NCI-H524 treated with DMSO at 0.1 percent for 48 hours (cell line): ENCODE results near the gene AKR1C2.
"Not testable (repeated sequence)": the region's sequence is repeated elsewhere in the genome, so short reads cannot be mapped to it uniquely, and the experiment has no call there.

ENCODE experiments used
- DNase-seq: peaks from one replicate; lab custom pipeline; 2025; lab: John Stamatoyannopoulos, UW

The AKR1C2 gene

GRCh38 chr10:4988000-4988641 is 15.5 kb downstream of the AKR1C2 start:
- not testable (repeated sequence) for DNase-seq

DNA sequence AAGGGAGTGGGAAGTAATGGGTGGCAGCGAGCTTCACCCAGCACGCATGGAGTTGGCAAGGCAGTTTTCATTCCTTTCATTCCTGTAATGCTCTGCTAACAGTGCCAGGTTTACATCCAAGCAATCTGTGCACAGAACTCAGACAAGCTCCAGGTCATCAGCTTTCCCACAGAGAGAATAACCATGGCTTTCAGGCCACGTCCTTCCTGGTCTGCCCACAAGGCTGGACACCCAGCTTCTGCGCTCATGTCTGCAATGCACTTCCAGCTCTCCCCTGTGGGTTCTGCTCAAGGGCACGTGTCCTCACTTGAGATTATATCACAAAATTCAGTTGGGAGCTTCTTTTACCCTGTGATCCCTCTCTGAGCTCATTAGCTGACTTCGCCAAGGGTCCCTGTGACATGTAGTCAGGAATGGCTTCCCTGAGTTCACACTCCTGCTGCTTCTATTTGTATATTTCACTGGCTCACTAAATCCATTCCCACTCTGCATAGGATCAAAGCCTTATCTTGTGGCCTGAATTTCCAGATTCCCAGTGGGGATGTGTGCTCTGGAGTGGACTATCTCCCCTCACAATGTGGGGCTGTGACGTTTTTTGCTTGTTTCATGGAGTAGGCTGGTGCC is 18.6 kb downstream of the AKR1C2 start:
- peak; percentile 1 for DNase-seq

- no peak for DNase-seq
These were observed 19.4 kb downstream of the AKR1C2 start for GRCh38 chr10:4984223-4984622.

DNA sequence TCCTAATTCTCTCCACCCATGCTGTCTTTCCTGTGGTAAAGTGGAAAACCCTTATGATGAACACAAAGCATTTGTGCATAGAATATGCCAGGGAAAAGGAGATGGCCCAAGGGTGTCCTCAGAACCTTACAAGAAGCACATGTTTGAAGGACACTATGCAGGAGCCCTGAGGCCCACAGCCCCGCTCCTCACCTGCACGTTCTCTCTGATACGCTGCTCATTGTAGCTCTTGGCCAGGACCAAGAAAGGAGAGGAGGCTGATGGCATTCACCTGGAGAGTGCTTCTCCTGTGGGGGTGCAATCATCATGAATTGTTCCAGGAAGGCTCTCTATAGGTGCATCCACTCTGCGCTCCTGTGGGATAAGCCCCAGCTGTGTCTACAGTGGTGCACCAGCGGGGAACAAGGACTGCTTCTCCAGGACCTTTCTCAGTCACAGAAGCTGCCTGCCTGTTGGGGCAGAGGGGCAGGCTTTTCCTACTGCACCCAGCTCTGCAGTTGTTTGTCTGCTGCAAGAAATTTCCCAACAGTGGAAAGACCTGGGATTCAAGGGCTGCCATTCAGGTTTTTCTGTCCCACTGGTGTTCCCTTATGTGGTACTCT is 19.9 kb downstream of the AKR1C2 start:
- DNase-seq: no peak

- DNase-seq: no peak
These were observed 20.9 kb downstream of the AKR1C2 start for GRCh38 chr10:4982764-4983226.

DNA sequence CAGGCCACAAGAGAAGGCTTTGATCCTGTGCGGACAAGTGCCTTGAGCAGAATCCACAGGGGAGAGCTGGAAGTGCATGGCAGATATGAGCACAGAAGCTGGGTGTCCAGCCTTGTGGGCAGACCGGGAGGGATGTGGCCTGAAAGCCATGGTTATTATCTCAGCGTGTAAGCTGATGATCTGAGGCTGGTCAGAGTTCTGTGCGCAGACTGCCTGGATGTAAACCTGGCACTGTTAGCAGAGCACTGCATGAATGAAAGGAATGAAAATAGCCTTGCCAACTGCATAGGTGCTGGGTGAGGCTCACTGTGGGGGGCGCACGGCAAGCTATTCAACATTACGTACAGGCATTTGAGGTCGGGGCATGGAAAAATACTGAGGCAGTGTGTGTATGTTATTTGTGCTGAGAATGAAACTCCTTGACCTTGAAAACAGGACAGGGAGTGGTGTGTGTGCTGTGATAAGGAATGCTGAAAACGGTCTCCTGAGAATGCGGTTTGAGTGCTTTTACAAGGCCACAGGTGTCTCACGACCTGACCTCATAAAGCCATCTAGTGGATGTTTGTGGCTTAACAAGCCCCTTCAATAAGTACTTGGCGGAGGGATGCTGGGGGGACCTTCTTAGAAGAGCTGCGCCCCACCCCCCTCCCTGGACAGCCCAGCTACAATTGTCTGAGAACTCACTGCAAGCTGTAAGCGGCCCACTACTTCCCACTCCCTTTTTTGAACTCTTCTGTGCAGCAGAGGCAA is 21.8 kb downstream of the AKR1C2 start:
- DNase-seq: no peak

- DNase-seq: no peak
These were observed 22.9 kb downstream of the AKR1C2 start for GRCh38 chr10:4980793-4981192.

- DNase-seq: no peak
These were observed 24.8 kb downstream of the AKR1C2 start for GRCh38 chr10:4978870-4979269.

DNA sequence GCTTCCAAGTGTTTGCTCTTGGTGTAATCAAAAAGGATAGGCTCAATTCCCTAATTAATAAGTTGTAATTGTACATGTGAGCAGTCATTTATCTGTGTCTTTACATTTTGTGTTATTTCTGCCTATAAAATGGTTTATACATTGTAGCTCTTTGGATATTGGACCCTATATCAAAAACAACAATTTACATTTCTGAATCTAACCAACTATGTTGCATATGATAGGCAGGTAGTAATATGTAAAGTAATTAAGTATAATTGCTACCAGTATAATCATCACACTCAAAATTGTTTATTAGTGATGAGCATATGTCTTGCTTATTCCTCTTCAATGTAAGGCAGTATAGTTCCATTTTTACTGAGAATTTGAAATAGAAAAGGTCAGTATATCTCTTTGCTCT is 26.6 kb downstream of the AKR1C2 start:
- DNase-seq: no peak

DNA sequence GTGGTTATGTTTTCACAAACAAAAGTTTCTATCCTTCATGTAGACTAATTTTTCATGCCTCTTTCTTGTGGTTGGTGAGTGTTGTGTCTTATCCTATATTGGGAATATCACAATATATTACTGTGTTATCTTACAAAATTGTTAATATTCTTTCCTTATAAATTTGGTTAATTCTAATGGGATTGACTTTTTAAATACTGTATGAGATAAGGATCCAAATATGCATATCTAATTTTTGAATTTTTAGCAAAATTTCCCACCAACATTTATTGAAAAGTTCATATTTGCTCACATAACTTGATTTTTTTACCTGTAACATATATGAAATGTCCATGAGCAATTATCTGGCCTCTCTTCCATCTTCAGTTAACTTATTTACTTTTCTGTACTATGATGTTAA is 29.3 kb downstream of the AKR1C2 start:
- DNase-seq: not testable (repeated sequence)

DNA sequence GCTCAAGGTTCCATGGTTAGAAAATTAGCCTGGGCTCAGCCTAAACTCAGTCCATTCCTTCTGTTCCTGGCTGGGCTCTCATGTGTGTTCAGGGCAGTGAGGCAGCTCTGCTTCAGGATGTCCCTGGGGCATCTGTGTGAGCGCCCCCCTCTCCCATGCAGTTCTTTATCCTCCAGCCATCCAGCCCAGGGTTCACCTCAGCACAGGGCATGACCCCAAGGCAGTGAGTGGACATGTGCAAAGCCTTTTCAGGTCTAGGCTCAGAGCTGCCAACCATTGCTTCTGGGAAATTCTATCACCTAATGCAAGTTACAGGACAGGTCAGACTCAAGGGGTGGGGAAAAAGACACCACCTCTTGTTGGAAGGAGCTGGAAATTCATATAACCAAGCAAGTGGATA is 30.4 kb downstream of the AKR1C2 start:
- not testable (repeated sequence) for DNase-seq

GRCh38 chr10:4972369-4973142 is 31.1 kb downstream of the AKR1C2 start:
- not testable (repeated sequence) for DNase-seq

GRCh38 chr10:4970362-4970761 is 33.3 kb downstream of the AKR1C2 start:
- DNase-seq: not testable (repeated sequence)

DNA sequence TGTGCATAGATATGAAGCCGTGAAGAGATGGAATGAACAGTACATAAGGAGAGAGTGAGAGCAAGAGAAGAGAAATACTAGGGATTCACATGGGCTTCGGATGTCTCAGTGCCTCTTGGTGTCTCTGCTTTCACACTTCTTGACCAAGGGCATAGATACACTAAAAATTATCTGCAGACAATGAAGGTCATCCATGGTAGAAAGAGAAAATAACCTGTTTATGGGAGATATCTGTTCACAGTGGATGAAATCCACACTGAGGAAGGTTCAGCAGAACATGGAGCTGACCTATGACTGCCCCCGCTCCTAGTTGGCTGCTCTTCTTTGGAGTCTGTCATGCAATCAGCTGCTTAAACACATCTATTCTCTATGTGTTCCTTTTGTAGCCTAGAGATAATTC is 34.4 kb downstream of the AKR1C2 start:
- not testable (repeated sequence) for DNase-seq

GRCh38 chr10:4967189-4967588 is 36.5 kb downstream of the AKR1C2 start:
- DNase-seq: not testable (repeated sequence)

DNA sequence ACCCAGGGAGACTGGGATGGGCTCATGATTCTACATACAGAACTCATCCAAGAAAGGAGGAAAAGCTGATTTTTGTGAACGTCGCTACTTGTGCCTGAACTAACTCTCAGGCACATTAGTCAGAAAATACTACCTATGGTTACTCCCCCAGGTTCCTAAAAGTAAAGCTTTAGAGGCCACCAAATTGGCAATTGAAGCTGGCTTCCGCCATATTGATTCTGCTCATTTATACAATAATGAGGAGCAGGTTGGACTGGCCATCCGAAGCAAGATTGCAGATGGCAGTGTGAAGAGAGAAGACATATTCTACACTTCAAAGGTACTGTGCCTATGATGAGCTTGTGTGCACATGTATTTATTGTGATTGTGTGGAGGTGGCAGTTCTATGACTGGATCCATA is 37.9 kb downstream of the AKR1C2 start:
- DNase-seq: not testable (repeated sequence)

DNA sequence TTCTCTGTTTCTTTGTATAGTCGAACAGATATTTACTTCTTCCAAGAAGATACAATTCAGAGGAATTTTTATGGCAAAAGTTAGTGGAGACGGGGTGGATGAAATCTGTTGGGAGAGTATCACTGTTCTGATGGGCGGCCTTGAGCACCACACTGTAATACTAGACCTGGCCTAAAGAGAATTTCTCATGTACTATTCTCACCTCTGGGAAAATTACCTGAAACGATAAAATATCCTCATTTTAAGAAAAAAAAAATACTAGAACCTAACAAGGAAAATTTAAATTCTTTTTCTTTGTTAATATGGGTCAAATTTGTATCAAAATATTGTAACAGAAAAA is 39.9 kb downstream of the AKR1C2 start:
- not testable (repeated sequence) for DNase-seq

DNA sequence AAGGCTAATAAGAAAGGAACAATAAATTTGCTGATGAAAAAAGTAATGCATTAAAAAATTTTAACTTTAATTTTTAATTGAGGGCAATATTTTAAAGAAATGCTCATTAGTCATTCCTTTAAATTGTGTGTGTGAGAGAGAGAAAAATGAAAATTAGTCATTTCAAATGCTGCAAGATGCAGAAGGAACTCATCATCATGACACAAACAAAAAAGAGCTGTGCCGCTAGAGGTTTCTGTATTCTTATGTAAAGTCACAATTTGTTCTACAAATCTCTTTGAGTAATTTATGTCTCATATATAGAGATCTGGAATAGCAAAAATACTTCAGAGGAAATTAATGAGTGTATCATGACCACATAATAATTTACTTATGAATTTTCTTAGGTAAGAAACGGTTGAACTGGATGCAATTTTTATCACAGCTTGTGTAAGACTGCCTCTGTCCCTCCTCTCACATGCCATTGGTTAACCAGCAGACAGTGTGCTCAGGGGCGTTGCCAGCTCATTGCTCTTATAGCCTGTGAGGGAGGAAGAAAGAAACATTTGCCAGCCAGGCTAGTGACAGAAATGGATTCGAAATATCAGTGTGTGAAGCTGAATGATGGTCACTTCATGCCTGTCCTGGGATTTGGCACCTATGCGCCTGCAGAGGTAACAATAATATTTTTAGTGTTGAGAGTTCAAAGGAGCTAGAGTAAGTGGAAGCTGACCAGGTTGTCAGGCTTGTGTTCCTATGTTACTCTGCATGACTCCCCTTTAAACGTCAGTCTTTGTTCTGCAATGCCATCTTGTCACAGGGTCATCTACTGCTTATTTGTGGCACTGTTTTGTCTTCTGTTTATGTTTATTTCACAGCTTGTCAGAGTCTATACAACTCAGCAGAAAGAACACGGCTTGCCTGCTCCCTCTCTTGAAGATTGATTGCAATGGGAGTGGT is 40.5 kb downstream of the AKR1C2 start, which contains the start of gene AKR1C1:
TSS of gene AKR1C1 (plus strand) at position 540 of the 939 bp plus-strand sequence. CDS start at position 570, 30 bp downstream.
- not testable (repeated sequence) for DNase-seq

- DNase-seq: not testable (repeated sequence)
These were observed 41.3 kb downstream of the AKR1C2 start for GRCh38 chr10:4962308-4962707.

GRCh38 chr10:4961558-4961957 is 42.1 kb downstream of the AKR1C2 start:
- DNase-seq: not testable (repeated sequence)
